Measurements from ENCODE around the gene RHBDL1.
"Not testable (repeated sequence)": the region's sequence is repeated elsewhere in the genome, so short reads cannot be mapped to it uniquely, and the experiment has no call there.

RHBDL1 gene

GRCh38 chr16:687499-687898 is 12.0 kb downstream of the RHBDL1 start:
- no peak for DNase-seq (ENCODE audit: low read depth)

- DNase-seq (ENCODE audit: low read depth) = no peak
Measured at GRCh38 chr16:689175-689897, 13.9 kb downstream of the RHBDL1 start.

- not testable (repeated sequence) for DNase-seq (ENCODE audit: low read depth)
Measured at GRCh38 chr16:691242-691641, 15.8 kb downstream of the RHBDL1 start.

GRCh38 chr16:692356-693108 is 17.1 kb downstream of the RHBDL1 start:
- DNase-seq (ENCODE audit: low read depth) = no peak

GRCh38 chr16:693364-693763 is 17.9 kb downstream of the RHBDL1 start:
- DNase-seq (ENCODE audit: low read depth) = no peak

GRCh38 chr16:693766-694165 is 18.3 kb downstream of the RHBDL1 start:
- no peak for DNase-seq (ENCODE audit: low read depth)

GRCh38 chr16:694187-694862 is 18.9 kb downstream of the RHBDL1 start:
- DNase-seq (ENCODE audit: low read depth) = no peak

GRCh38 chr16:694863-695354 is 19.4 kb downstream of the RHBDL1 start:
- no peak for DNase-seq (ENCODE audit: low read depth)

GRCh38 chr16:695355-696089 is 20.1 kb downstream of the RHBDL1 start:
- DNase-seq (ENCODE audit: low read depth) = peak; percentile 52

- DNase-seq (ENCODE audit: low read depth) = no peak
Measured at GRCh38 chr16:698911-699671, 23.6 kb downstream of the RHBDL1 start.

- no peak for DNase-seq (ENCODE audit: low read depth)
Measured at GRCh38 chr16:700684-701584, 25.5 kb downstream of the RHBDL1 start.

GRCh38 chr16:702341-702740 is 26.9 kb downstream of the RHBDL1 start:
- no peak for DNase-seq (ENCODE audit: low read depth)

GRCh38 chr16:703406-703805 is 27.9 kb downstream of the RHBDL1 start:
- no peak for DNase-seq (ENCODE audit: low read depth)

- DNase-seq (ENCODE audit: low read depth) = no peak
Measured at GRCh38 chr16:704047-704446, 28.6 kb downstream of the RHBDL1 start.

- no peak for DNase-seq (ENCODE audit: low read depth)
Measured at GRCh38 chr16:704552-705380, 29.3 kb downstream of the RHBDL1 start.

- no peak for DNase-seq (ENCODE audit: low read depth)
Measured at GRCh38 chr16:705431-706188, 30.1 kb downstream of the RHBDL1 start, which contains the start of gene FBXL16. Gene FBXL16 (minus strand): TSS chr16:705801. CDS start chr16:697405, 8,396 bp downstream.

GRCh38 chr16:706189-707061 is 31.0 kb downstream of the RHBDL1 start:
- no peak for DNase-seq (ENCODE audit: low read depth)
